ENCODE measurements around the gene HYCC1. TPM values are rescaled to one million over a fixed set of nuclear protein-coding genes. Genes with fewer than 3 reads are reported as not detected.

Gene HYCC1
- total RNA-seq, 2 experiments from 2014 or later, result 12.4 to 13.1 TPM

GRCh38 chr7:23004247-23004520 is 9.7 kb downstream of the HYCC1 start:
- Mint-ChIP-seq H3K4me3 (no peak overlapping the region), H3K4me1 (ENCODE audit: low read depth) (peaks cover 28% of the 10 kb centered on the region), H3K27ac (no peak overlapping the region), H3K27me3 (no peaks in the 10 kb centered on the region), H3K9me3 (no peaks in the 10 kb centered on the region), H3K36me3 (ENCODE audit: low read depth) (no peaks in the 10 kb centered on the region)
- H3K36me3 ChIP-seq (ENCODE audit: insufficient read depth, low read length), result no peaks in the 10 kb centered on the region
- ChIA-PET CTCF (no interaction called here), POLR2A (no interaction called here)
- no peak overlapping the region for H3K27ac ChIP-seq (ENCODE audit: low read depth in 1 of 2, low read length in 2 of 2)
- TF ChIP-seq, protein P1, sequence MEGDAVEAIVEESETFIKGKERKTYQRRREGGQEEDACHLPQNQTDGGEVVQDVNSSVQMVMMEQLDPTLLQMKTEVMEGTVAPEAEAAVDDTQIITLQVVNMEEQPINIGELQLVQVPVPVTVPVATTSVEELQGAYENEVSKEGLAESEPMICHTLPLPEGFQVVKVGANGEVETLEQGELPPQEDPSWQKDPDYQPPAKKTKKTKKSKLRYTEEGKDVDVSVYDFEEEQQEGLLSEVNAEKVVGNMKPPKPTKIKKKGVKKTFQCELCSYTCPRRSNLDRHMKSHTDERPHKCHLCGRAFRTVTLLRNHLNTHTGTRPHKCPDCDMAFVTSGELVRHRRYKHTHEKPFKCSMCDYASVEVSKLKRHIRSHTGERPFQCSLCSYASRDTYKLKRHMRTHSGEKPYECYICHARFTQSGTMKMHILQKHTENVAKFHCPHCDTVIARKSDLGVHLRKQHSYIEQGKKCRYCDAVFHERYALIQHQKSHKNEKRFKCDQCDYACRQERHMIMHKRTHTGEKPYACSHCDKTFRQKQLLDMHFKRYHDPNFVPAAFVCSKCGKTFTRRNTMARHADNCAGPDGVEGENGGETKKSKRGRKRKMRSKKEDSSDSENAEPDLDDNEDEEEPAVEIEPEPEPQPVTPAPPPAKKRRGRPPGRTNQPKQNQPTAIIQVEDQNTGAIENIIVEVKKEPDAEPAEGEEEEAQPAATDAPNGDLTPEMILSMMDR (IDR thresholded peaks at IDR 0.05), result no peak
- ATAC-seq (ENCODE audit: poor library complexity) (no peak), DNase-seq (no peak)
- H3K27me3 ChIP-seq (ENCODE audit: control insufficient read depth in 1 of 2, insufficient read depth in 2 of 2, low read length in 2 of 2), result no peaks in the 10 kb centered on the region
- H3K9me3 ChIP-seq (ENCODE audit: control insufficient read depth in 1 of 2, insufficient read depth in 1 of 2, low read length in 2 of 2), result no peaks in the 10 kb centered on the region
- H3K4me3 ChIP-seq (ENCODE audit: low read length), result no peak overlapping the region
- H3K4me1 ChIP-seq (ENCODE audit: insufficient read depth, low read length), result no peaks in the 10 kb centered on the region
- intact Hi-C loops (cut with DNase I, micrococcal nuclease), result no loop called here

- ATAC-seq (ENCODE audit: poor library complexity) (no peak), DNase-seq (no peak)
- Histone ChIP-seq H3K9me3 (ENCODE audit: control insufficient read depth in 1 of 2, insufficient read depth in 1 of 2, low read length in 2 of 2) (no peaks in the 10 kb centered on the region), H3K36me3 (ENCODE audit: insufficient read depth, low read length) (no peaks in the 10 kb centered on the region), H3K4me1 (ENCODE audit: insufficient read depth, low read length) (no peaks in the 10 kb centered on the region), H3K27me3 (ENCODE audit: control insufficient read depth in 1 of 2, insufficient read depth in 2 of 2, low read length in 2 of 2) (no peaks in the 10 kb centered on the region), H3K27ac (ENCODE audit: low read depth in 1 of 2, low read length in 2 of 2) (no peak overlapping the region), H3K4me3 (ENCODE audit: low read length) (no peak overlapping the region)
- Mint-ChIP-seq H3K27me3 (no peaks in the 10 kb centered on the region), H3K27ac (no peak overlapping the region), H3K4me3 (no peak overlapping the region), H3K9me3 (no peaks in the 10 kb centered on the region), H3K36me3 (ENCODE audit: low read depth) (no peaks in the 10 kb centered on the region), H3K4me1 (ENCODE audit: low read depth) (peaks cover 28% of the 10 kb centered on the region)
- CTCF ChIA-PET, result no interaction called here
- intact Hi-C loops (cut with DNase I, micrococcal nuclease), result no loop called here
- POLR2A ChIA-PET, result interaction anchor here (1.6 kb wide), 1 partner anchor 8 kb away, joined by 3 read pairs; no protein-coding TSS in a partner anchor
- TF ChIP-seq, protein P1 (IDR thresholded peaks at IDR 0.05), result no peak
These were observed 10.3 kb downstream of the HYCC1 start for GRCh38 chr7:23003505-23004246.

GRCh38 chr7:23002698-23003097 is 11.2 kb downstream of the HYCC1 start:
- peaks cover 28% of the 10 kb centered on the region for H3K4me1 Mint-ChIP-seq (ENCODE audit: low read depth)

More at GRCh38 chr7:23002698-23003097, 11.2 kb downstream of the HYCC1 start:
- Mint-ChIP-seq H3K27ac (no peak overlapping the region), H3K36me3 (ENCODE audit: low read depth) (no peaks in the 10 kb centered on the region), H3K9me3 (no peaks in the 10 kb centered on the region), H3K27me3 (no peaks in the 10 kb centered on the region), H3K4me3 (no peak overlapping the region)
- TF ChIP-seq, protein P1 (IDR thresholded peaks at IDR 0.05), result no peak
- no peak overlapping the region for H3K4me3 ChIP-seq (ENCODE audit: low read length)
- H3K27ac ChIP-seq (ENCODE audit: low read depth in 1 of 2, low read length in 2 of 2), result no peak overlapping the region
- intact Hi-C loops (cut with DNase I, micrococcal nuclease), result no loop called here
- H3K36me3 ChIP-seq (ENCODE audit: insufficient read depth, low read length), result no peaks in the 10 kb centered on the region
- ChIA-PET CTCF (interaction anchor here (0.6 kb wide), 1 partner anchor 53 kb away, joined by 3 read pairs; no protein-coding TSS in a partner anchor), POLR2A (interaction anchor here (1.6 kb wide), 1 partner anchor 9 kb away, joined by 3 read pairs; no protein-coding TSS in a partner anchor)
- no peaks in the 10 kb centered on the region for H3K4me1 ChIP-seq (ENCODE audit: insufficient read depth, low read length)
- ATAC-seq (ENCODE audit: poor library complexity) (no peak), DNase-seq (no peak)
- H3K9me3 ChIP-seq (ENCODE audit: control insufficient read depth in 1 of 2, insufficient read depth in 1 of 2, low read length in 2 of 2), result no peaks in the 10 kb centered on the region
- H3K27me3 ChIP-seq (ENCODE audit: control insufficient read depth in 1 of 2, insufficient read depth in 2 of 2, low read length in 2 of 2), result no peaks in the 10 kb centered on the region
